HG03457 (cell line): ENCODE measurements around the gene SALL4.
"Not testable (repeated sequence)": the region's sequence is repeated elsewhere in the genome, so short reads cannot be mapped to it uniquely, and the experiment has no call there.

Experiments
- ATAC-seq: cut with Tn5 transposase; IDR thresholded peaks from one replicate; pipeline ENCODE4 v1.9.1; 2021; ENCODE audit warnings: moderate number of reproducible peaks; ENCODE audit not compliant: unreplicated experiment

SALL4 gene

DNA sequence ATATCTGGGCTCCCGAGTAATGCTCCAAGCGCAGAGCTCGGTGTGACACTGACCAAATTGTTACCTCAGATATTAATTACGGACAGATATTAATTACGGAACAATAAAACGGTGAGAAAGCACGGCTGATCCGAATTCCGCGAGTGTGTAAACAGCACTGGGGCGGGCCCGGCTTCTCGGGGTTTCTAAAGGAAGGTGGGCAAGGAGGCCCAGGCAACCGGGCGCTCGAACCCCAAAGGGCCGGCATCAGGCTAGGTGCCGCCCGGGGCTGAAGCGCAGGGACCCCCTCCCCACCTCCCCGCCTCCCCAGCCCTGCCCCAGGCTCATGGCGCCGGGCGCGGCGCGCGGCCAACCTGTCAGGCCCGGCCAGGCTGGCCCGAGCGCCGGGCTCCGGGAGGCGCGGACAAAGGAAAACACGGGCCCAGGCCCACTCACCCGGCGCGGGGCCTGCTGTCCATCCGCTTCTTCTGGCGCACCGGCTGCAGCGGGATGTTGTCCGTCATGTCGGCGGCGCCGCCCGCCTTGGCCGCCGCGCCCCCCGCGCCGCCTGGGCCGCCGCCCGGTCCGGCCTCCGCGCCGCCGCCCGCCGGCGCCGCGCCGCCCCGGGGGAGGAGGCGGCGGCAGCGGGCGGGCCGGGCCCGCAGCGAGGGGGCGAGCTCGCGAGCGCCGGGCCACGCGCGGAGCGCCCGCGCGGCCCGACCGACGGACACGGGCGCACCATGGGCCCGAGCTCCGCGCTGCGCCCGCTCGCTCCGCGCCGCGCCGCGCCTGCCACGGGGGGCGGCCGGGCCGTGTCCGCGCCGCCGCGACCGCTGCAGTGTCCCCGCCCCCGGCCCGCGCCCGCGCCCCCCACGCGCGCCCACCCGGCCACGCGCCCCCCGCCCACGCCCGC lies 34.2 kb downstream of the SALL4 start, which contains the start of gene ATP9A:
ATP9A (minus strand) TSS at position 524 of the 892 bp plus-strand sequence; CDS start at position 503, 21 bp downstream.
- ATAC-seq: no peak

DNA sequence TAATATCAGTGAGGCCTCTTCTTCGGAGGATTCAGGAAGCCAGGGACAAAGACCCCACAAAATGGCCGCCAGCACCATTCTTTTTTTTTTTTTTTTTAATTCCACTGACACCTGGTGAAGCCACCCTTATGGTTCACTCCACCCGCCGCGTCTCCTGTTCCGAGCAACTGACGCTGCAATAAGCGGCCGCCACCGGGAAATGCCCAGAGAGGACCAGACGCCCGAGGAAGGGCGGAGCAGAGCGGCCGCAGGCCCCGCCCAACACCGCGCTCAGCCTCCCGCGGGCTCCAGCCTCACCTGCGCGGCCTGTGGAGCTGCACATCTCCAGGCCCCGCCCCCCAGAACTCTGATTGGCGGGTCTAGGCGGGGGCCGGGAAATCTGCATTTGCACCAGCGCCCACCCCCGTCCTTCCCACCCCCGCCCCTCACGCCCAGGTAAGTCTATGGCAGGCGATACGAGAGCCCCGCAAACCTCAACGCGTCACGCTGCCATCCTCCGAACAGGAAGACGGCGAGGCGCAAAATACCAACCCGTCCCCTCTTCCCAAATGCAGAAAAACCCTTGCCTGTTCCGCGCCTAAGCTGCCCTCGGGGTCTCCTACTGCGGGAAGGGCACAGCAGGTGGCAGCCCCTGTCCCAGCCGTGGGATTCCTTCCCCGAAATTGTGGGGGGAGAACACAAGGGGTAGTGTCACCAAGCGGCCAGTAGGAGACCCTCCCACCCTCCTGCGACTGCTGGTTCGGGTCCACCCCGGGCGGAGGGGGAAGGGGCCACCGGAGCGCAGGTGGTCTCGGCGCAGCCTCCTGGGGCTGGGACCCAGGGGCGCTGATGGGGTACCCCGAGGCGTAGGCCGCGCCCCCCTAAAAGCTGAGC lies 35.1 kb downstream of the SALL4 start:
- no peak for ATAC-seq

DNA sequence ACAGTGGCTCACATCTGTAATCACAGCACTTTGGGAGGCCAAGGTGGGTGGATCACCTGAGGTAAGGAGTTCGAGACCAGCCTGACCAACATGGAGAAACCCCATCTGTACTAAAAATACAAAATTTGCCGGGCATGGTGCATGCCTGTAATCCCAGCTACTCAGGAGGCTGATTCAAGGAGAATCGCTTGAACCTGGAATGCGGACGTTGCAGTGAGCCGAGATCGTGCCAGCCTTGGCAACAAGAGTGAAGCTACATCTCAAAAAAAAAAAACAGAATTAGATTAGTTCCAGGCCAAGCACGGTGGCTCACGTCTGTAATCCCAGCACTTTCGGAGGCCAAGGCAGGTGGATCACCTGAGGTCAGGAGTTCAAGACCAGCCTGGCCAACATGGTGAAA lies 36.9 kb downstream of the SALL4 start:
- not testable (repeated sequence) for ATAC-seq

DNA sequence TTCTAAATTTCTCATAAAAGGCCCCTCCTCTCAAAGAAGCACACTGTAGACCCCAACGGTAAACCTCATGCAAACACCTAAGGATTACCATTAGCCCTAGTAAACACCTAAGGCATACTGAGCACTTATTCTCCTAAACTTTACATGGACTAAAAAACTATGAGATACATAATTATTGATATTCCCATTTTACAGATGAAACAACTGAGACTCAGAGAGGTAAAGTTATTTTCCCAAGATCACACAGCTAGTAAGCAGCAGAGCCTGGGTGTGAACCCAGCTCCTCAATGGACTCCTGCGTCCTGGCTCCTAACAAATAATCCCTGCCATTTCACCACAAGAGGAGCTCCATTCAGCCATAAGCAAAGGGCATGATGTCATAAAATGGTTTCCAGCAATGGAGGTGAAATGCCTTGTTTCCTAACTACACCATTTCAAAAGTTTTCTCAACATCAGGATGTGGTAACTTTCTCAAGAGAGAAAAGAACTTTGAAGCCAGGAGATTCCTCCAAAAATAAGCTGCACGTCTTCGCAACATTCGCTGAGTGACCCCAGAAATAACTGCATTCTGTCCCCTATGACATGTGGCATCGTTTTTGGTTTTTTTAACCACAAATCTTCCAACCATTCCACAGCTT lies 38.2 kb downstream of the SALL4 start:
- no peak for ATAC-seq

DNA sequence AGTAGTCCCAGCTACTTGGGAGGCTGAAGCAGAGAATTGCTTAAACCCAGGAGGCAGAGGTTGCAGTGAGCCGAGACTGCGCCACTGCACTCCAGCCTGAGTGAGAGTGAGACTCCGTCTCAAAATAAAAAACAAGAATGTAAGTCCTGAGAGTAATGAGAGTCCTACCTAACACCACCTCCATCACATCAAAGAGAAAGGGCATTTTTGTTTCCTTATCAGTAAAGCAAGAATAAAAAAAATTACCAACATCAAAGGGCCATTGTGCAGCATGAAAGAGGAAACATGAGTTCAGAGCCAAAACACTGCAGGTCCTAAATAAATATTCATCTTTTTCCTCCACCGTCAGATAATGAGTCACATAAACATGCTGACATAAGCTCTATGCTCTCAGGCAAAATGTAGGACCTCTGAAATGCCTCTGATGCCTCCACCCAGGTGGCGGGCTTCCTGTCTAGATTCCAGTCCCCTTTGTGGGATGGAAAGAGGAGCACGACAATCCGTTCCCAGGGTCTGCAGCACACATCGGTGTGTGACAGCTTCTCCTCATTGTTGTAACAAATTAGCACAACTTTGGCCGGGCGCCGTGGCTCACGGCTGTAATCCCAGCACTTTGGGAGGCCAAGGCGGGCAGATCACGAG lies 41.3 kb downstream of the SALL4 start:
- ATAC-seq: no peak

DNA sequence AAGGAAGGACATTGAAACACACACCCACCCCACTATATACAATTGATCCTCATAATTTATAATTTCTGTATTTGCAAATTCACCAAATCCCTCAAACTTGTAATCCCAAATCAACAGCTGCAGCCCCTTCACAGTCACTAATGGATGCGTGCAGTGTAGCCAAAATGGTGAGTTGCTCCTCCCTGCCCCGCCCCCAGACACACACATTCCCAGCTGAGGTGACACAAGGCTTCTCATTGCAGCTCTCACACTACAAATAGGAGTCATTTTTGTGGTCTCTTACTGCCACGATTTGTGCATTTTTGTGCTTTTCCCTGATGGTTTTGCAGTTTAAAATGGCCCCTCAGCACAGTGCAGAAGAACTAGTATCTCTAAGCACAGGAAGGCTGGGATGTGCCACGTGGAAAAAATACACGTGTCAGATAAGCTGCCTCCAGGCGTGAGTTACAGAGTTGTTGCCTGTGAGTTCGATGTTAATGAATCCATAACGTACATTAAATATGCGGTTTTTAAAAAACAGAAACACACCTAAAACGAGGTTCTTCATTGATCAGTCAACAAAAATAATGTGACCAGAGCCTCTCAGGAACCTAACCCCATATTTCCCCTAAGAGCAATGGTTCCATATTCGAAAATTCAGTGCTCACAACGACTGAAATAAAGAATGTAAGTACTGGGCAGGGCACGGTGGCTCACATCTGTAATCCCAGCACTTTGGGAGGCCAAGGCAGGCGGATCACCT lies 42.4 kb downstream of the SALL4 start:
- ATAC-seq: no peak

DNA sequence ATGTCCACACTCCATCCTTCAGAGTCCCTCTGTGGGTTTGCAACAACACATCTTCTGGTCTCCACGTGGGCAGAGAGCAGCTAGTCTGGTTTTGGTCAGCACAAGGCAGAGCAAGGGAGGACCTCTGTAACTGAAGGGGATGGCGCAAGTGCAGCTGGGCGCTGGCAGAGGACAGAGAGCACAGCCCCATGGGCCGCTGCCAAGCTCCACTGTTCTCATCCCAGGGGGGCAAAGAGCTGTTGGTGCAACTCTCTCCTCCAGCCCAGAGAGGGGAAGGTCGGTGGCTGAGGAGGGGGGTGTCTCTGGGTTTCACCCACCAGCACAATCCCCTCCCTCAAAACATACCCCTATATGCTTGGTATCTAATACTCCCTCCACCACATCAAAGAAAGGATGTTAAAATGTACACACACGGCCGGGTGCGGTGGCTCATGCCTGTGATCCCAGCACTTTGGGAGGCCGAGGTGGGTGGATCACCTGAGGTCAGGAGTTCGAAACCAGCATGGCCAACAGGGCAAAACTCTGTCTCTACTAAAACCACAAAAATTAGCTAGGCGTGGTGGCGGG lies 43.3 kb downstream of the SALL4 start:
- ATAC-seq: no peak

DNA sequence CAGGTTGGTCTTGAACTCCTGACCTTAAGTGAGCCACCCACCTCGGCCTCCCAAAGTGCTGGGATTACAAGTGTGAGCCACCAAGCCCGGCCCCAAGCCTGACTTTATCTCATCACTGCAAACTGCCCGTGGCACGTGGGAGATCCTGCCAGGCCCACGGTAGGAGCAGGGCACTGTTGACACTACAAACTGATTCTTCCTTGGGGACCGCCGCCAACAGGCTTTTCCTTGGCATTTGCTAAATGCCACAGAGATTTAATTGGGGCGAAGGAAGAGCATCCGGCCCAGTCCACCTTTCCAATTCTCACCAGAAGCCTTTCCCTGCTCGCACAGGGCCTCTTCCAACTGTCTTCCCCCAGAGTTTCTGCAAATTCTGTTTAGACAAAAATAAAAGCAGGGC lies 45.1 kb downstream of the SALL4 start:
- ATAC-seq: no peak

DNA sequence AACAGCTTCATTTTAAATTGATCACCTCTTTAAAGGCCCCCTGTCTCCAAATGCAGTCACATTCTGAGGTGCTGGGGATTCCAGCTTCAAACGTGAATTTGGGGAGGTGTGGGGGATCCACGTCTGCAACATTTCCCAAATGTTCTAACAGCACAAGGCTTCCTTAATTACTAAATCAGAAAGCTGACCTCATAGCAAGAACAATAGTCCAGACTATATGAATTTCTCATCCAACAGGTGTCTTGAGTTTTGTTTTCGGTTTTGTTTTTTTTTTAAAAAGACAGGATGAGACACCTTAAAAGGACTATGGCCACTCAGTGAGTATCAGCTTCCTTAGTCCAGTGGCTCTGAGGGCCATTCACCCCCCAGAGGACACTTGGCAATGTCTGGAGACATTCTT lies 45.7 kb downstream of the SALL4 start:
- ATAC-seq: no peak

DNA sequence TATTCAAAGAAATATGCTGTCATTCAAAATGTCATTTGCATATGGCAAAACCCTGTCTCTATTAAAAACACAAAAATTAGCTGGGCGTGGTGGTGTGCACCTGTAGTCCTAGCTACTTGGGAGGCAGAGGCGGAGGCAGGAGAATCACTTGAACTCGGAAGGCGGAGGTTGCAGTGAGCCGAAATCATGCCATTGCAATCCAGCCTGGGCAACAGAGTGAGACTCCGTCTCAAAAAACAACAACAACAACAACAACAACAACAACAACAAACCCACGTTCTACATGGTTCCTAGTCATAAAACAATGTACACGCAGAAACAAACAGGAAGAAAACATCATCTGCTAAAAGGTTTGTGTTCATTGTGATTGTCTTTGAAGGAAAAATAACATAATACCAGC lies 49.1 kb downstream of the SALL4 start:
- ATAC-seq: not testable (repeated sequence)

DNA sequence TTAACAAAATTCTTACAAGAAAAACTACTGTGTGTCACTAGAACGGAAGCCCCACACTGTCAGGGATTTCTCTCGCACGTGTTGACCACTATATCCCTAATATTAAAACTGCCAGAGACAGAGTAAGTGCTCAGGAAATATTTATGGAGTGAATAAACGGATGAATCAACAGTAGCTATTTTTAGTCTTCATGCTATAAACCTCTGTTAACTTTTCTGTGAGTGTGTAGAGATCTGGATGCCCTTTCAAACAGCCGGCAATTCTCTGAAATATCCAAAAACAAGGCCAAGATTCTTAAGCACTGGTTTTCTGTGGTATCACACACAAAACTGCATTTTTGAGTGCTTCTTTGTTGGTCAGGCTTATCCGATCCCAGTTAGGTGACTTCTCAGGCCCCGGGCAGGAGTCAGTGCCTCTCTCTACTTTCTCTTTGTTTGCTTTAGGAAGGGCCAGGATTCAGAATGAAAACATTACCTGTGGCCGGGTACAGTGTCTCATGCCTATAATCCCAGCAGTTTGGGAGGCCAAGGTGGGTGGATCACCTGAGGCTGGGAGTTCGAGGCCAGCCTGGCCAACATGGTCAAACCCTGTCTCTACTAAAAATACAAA lies 49.9 kb downstream of the SALL4 start:
- no peak for ATAC-seq

DNA sequence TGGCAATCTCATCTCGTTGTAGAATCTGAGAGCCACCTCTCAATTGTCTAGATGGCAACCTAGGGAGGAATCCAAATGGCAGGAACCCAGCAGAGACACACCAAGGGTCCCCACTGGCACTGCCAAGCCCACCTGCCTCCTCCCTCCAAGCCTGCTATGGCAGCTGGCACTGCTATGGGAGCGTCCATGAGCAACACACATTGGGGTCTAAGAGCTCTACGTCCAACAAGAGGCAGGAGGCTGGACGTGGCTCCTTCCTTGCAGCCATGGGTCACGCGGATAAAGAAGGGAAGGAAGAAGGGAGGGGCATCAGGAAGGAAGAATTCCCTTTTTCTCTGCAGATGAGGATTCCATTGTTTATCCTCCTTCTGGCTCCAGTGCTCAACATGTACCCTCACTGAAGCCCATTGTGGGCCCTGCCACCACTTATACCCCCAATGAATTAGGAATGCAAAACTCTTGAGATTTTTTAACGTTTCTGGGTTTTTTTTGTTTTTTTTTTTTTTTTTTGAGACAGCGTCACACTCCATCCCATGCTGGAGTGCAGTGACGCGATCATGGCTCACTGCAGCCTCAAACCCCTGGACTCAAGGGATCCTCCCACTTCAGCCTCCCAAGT lies 51.4 kb downstream of the SALL4 start:
- ATAC-seq: no peak

DNA sequence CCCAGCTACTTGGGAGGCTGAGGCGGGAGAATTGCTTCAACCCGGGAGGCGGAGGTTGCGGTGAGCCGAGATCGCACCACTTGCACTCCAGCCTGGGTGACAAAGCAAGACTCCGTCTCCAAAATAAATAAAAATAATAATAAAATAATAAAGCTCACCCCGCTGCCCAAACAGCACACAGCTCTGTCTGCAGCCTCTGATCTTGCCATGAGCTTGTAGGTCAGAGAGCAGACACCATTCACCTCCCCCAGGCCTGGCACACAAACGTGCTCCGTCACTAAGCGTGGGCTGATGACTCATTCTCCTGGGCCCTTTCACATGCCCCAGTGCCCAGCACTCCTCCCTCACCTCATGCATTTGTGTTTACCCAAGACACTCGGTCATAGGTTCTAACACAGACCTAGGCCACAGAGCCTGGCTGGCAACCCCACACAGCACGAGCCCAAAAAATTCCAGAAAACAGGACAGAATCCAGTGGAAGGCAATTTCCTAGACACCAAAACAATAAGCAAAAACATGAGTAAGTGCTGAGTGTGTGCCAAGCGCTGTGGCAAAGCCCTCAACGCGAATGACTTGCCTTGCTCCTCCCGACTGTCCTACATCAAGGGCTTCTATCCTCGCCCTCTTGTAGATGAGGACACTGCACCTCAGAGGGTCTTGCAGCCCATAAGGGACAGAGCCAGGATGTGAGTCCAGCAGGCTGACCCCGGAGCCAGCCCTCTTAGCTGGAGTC lies 52.1 kb downstream of the SALL4 start:
- ATAC-seq: no peak

DNA sequence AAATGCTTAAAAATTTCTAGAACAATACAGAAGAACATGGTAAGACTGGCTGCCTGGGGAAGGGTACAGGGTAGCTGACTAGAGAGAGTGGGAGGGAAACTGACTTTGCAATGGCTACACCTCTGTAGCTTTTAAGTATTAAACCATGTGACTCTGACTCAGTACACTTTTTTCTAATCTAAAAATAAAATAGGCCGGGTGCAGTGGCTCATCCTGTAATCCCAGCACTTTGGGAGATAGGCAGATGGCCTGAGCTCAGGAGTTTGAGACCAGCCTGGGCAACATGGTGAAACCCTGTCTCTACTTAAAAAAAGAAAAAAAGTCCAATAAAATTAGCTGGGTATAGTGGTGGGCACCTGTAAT lies 52.7 kb downstream of the SALL4 start:
- ATAC-seq: no peak

DNA sequence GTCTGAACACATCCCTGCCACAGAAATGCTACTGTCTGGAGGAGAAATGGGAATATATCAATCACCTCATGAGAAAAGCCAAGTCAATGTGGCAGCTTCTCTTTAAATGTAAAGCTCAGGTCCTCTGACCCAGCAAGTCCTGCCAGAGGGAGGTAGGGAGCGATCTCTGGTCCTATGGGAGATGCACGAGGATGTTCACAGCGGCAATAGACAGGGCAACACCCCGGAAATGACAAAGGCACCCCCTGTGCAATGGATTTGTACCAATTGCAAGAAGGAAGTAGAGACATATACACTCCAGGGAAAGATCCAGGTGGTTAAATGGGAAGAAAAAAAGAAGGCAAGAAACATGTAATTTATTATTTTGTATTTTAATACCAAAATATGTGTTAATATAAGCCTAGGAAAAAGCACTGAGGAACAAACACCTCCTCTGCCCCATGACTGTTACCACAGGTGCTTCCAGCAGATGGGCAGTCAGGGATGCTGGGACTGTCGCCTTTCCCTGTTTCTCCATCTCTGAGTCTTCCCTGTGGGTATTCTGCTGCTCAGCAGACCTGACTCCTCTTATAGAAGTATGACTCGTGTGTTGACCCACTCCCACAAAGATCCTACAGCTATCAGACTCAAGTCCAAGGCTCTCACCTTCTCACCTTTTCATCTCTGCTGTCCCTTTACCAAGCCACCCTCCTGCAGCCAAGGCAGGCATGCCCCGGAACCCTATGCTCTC lies 55.0 kb downstream of the SALL4 start:
- no peak for ATAC-seq

DNA sequence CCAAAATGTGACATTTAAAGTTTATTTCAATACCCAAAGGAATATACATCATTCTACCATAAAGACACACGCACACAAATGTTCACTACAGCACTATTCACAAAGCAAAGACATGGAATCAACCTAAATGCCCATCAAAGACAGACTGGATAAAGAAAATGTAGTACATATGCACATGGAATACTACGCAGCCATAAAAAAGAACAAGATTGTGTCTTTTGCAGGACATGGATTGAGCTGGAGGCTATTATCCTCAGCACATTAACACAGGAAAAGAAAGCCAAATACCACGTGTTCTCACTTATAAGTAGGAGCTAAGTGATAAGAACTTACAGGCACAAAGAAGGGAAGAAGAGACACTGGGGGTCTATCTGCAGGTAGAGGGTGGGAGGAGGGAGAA lies 56.5 kb downstream of the SALL4 start:
- no peak for ATAC-seq

DNA sequence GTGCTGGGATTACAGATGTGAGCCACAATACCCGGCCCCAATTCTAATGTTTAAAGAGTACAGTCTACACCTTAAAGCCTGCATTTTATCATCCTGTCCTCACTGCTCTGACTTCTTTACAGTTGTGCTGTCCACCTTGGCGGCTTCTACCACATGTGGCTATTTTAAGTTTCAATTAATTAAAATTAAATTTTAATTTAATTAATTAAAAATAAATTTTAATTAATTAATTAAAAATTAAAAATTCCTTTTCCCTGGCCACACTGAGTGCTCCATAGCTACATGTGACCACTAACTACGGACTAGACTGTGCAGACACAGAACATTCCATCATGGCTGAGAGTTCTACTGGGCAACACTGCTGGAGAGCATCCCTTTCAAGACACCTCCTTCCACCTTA lies 61.5 kb downstream of the SALL4 start:
- no peak for ATAC-seq

DNA sequence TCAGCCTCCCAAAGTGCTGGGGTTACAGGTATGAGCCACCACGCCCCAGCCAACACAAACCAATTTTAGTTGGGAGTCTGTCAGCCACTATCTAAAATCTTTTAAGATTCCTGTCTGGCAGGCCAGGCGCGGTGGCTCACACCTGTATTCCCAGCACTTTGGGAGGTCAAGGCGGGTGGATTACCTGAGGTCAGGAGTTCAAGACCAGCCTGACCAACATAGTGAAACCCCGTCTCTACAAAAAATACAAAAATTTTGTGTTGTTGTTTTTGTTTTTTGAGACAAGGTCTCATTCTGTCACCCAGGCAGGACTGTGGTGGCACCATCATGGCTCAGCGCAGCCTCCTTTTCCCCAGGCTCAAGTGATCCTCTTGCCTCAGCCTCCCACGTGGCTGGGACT lies 62.0 kb downstream of the SALL4 start:
- not testable (repeated sequence) for ATAC-seq
